ENCODE data around the gene USP6.
"Not testable (repeated sequence)": the region's sequence is repeated elsewhere in the genome, so short reads cannot be mapped to it uniquely, and the experiment has no call there.

The USP6 gene

GRCh38 chr17:5123343-5124124 is 7.7 kb downstream of the USP6 start:
- H3K4me3 ChIP-seq (ENCODE audit: low read depth, low read length, poor library complexity, severe bottlenecking) = no peak overlapping the region
- no peaks in the 10 kb centered on the region; the same call in 1 of the 2 replicates for H3K27me3 ChIP-seq (ENCODE audit: insufficient read depth, low read length)
- no peaks in the 10 kb centered on the region for H3F3A ChIP-seq (ENCODE audit: insufficient read depth, low read length)
- no peak overlapping the region for H2AFZ ChIP-seq (ENCODE audit: low read length)
- no peaks in the 10 kb centered on the region for H3K36me3 ChIP-seq (ENCODE audit: insufficient read depth, low read length)
- no peak overlapping the region for H3K9ac ChIP-seq (ENCODE audit: low read length)
- no peaks in the 10 kb centered on the region for H3K9me3 ChIP-seq (ENCODE audit: low read length)
- H3K9me2 ChIP-seq (ENCODE audit: low read depth, low read length) = no peaks in the 10 kb centered on the region
- H3K4me1 ChIP-seq (ENCODE audit: insufficient read depth, low read length, severe bottlenecking) = no peaks in the 10 kb centered on the region
- H3K79me2 ChIP-seq (ENCODE audit: insufficient read depth, low read length) = no peaks in the 10 kb centered on the region
- no peak for TF ChIP-seq CTCF (IDR thresholded peaks at IDR 0.05; ENCODE audit: low read length)
- no peak for TF ChIP-seq EZH2 (IDR thresholded peaks at IDR 0.05; ENCODE audit: borderline replicate concordance, low read length)
- no peak overlapping the region for H3K27ac ChIP-seq (ENCODE audit: low read depth, low read length, poor library complexity, severe bottlenecking)
- no peaks in the 10 kb centered on the region for H4K20me1 ChIP-seq (ENCODE audit: insufficient read depth, low read length)
- H3K4me2 ChIP-seq (ENCODE audit: low read length) = no peak overlapping the region

GRCh38 chr17:5124125-5124760 is 8.4 kb downstream of the USP6 start:
- H3K27ac ChIP-seq (ENCODE audit: low read depth, low read length, poor library complexity, severe bottlenecking); H3K4me1 ChIP-seq (ENCODE audit: insufficient read depth, low read length, severe bottlenecking); H3K9me2 ChIP-seq (ENCODE audit: low read depth, low read length); H3K27me3 ChIP-seq (ENCODE audit: insufficient read depth, low read length); H3K4me2 ChIP-seq (ENCODE audit: low read length); H3F3A ChIP-seq (ENCODE audit: insufficient read depth, low read length); H3K9me3 ChIP-seq (ENCODE audit: low read length); H4K20me1 ChIP-seq (ENCODE audit: insufficient read depth, low read length); H3K9ac ChIP-seq (ENCODE audit: low read length); H2AFZ ChIP-seq (ENCODE audit: low read length); H3K79me2 ChIP-seq (ENCODE audit: insufficient read depth, low read length); H3K4me3 ChIP-seq (ENCODE audit: low read depth, low read length, poor library complexity, severe bottlenecking); H3K36me3 ChIP-seq (ENCODE audit: insufficient read depth, low read length): not testable (repeated sequence)

- not testable (repeated sequence) for H3K27me3 ChIP-seq (ENCODE audit: insufficient read depth, low read length); H3K4me2 ChIP-seq (ENCODE audit: low read length); H3K9me2 ChIP-seq (ENCODE audit: low read depth, low read length); H3K9me3 ChIP-seq (ENCODE audit: low read length); H3K9ac ChIP-seq (ENCODE audit: low read length); H3K27ac ChIP-seq (ENCODE audit: low read depth, low read length, poor library complexity, severe bottlenecking); H3K4me3 ChIP-seq (ENCODE audit: low read depth, low read length, poor library complexity, severe bottlenecking); H4K20me1 ChIP-seq (ENCODE audit: insufficient read depth, low read length); H3K36me3 ChIP-seq (ENCODE audit: insufficient read depth, low read length); H3K79me2 ChIP-seq (ENCODE audit: insufficient read depth, low read length); H3K4me1 ChIP-seq (ENCODE audit: insufficient read depth, low read length, severe bottlenecking); H3F3A ChIP-seq (ENCODE audit: insufficient read depth, low read length); H2AFZ ChIP-seq (ENCODE audit: low read length)
Measured at GRCh38 chr17:5124896-5125295, 9.1 kb downstream of the USP6 start.

GRCh38 chr17:5126719-5127488 is 11.1 kb downstream of the USP6 start:
- Histone ChIP-seq H3K4me1 (ENCODE audit: insufficient read depth, low read length, severe bottlenecking) (no peaks in the 10 kb centered on the region), H3K9me3 (ENCODE audit: low read length) (no peaks in the 10 kb centered on the region), H3K27ac (ENCODE audit: low read depth, low read length, poor library complexity, severe bottlenecking) (no peak overlapping the region), H4K20me1 (ENCODE audit: insufficient read depth, low read length) (no peaks in the 10 kb centered on the region), H3K79me2 (ENCODE audit: insufficient read depth, low read length) (no peaks in the 10 kb centered on the region), H3K4me2 (ENCODE audit: low read length) (no peak overlapping the region), H3K27me3 (ENCODE audit: insufficient read depth, low read length) (no peaks in the 10 kb centered on the region), H3K36me3 (ENCODE audit: insufficient read depth, low read length) (no peaks in the 10 kb centered on the region), H3F3A (ENCODE audit: insufficient read depth, low read length) (no peaks in the 10 kb centered on the region), H3K9ac (ENCODE audit: low read length) (no peak overlapping the region), H3K4me3 (ENCODE audit: low read depth, low read length, poor library complexity, severe bottlenecking) (no peak overlapping the region), H2AFZ (ENCODE audit: low read length) (no peak overlapping the region), H3K9me2 (ENCODE audit: low read depth, low read length) (no peaks in the 10 kb centered on the region)
- TF ChIP-seq EZH2 (IDR thresholded peaks at IDR 0.05; ENCODE audit: borderline replicate concordance, low read length) = no peak
- no peak for TF ChIP-seq CTCF (IDR thresholded peaks at IDR 0.05; ENCODE audit: low read length)

Data from OCI-LY1 (cell line).